CD14-positive monocyte (primary cell): ENCODE data around the gene PDZRN3. TPM values are rescaled to one million over a fixed set of nuclear protein-coding genes. Genes with fewer than 3 reads are reported as not detected.

ENCODE experiments used
- DNase-seq, 3 donors: peaks; one replicate each; pipeline ENCODE4 v3.0.0-alpha.2; 2011 to 2022
- H2AFZ ChIP-seq: 2 replicates; pipeline ENCODE4 v1.6.0; 2012; ENCODE audit warnings: mild to moderate bottlenecking, low read depth, low read length, inconsistent platforms; ENCODE audit not compliant: insufficient read depth, poor library complexity, severe bottlenecking
- H3K27ac ChIP-seq, 2 donors: 1 replicate in 1 of 2; 2 replicates in 1 of 2; pipeline ENCODE4 v1.5.1; 2012 to 2013; ENCODE audit warnings: low read length in 2 of 2, control low read depth in 1 of 2, inconsistent platforms in 1 of 2, low read depth in 1 of 2, mild to moderate bottlenecking in 1 of 2
- H3K27me3 ChIP-seq, 2 donors: one replicate each; pipeline versions ENCODE4 v1.6.0 to v1.6.1; 2011 to 2013; ENCODE audit warnings: low read length in 2 of 2; ENCODE audit not compliant: control insufficient read depth in 2 of 2, insufficient read depth in 2 of 2
- H3K36me3 ChIP-seq, 2 donors: replicated peaks in 1 of 2; 1 replicate in 1 of 2; 2 replicates in 1 of 2; pipeline versions ENCODE4 v1.5.1 to v1.6.1; 2012 to 2013; ENCODE audit warnings: low read length in 2 of 2, control low read depth in 1 of 2, inconsistent platforms in 1 of 2, mild to moderate bottlenecking in 1 of 2; ENCODE audit not compliant: insufficient read depth in 2 of 2, control insufficient read depth in 1 of 2
- H3K4me1 ChIP-seq, 2 donors: 1 replicate in 1 of 2; 2 replicates in 1 of 2; pipeline versions ENCODE4 v1.5.1 to v1.6.1; 2012 to 2013; ENCODE audit warnings: low read length in 2 of 2, control low read depth in 1 of 2, inconsistent platforms in 1 of 2, mild to moderate bottlenecking in 1 of 2, moderate library complexity in 1 of 2; ENCODE audit not compliant: insufficient read depth in 2 of 2, control insufficient read depth in 1 of 2
- H3K4me2 ChIP-seq: replicated peaks from 2 replicates; pipeline ENCODE3; 2012; ENCODE audit warnings: low read length, moderate library complexity, mild to moderate bottlenecking; ENCODE audit not compliant: poor library complexity, severe bottlenecking; ENCODE audit errors: extremely low read depth
- H3K4me3 ChIP-seq, 3 experiments: fragments of 200-600 bp in 1 of 3; sonication (generic) in 1 of 3; replicated peaks in 1 of 3; 1 replicate in 2 of 3; 2 replicates in 1 of 3; pipeline ENCODE4 v1.5.1; 2011 to 2013; ENCODE audit warnings: low read length in 3 of 3, mild to moderate bottlenecking in 3 of 3, control low read depth in 2 of 3, low read depth in 2 of 3, inconsistent platforms in 1 of 3, moderate library complexity in 1 of 3
- H3K79me2 ChIP-seq: 2 replicates; pipeline ENCODE4 v1.6.0; 2012; ENCODE audit warnings: mild to moderate bottlenecking, control low read depth, inconsistent platforms, low read length, moderate library complexity; ENCODE audit not compliant: insufficient read depth
- H3K9ac ChIP-seq: 2 replicates; pipeline ENCODE4 v1.6.0; 2017; ENCODE audit warnings: low read length, mild to moderate bottlenecking; ENCODE audit not compliant: insufficient read depth, poor library complexity, severe bottlenecking
- H3K9me3 ChIP-seq, 2 donors: replicated peaks in 1 of 2; 1 replicate in 1 of 2; 2 replicates in 1 of 2; pipeline versions ENCODE4 v1.5.1 to v1.6.1; 2012 to 2013; ENCODE audit warnings: low read length in 2 of 2, control low read depth in 1 of 2; ENCODE audit not compliant: control insufficient read depth in 1 of 2, insufficient read depth in 1 of 2
- H4K20me1 ChIP-seq: 2 replicates; pipeline ENCODE4 v1.6.0; 2012; ENCODE audit warnings: mild to moderate bottlenecking, low read length, control low read depth, moderate library complexity; ENCODE audit not compliant: insufficient read depth
- H3K27ac Mint-ChIP-seq, 7 donors: one replicate each; pipeline ENCODE4 v1.8.0; 2020; ENCODE audit warnings: mild to moderate bottlenecking in 7 of 7, mixed read lengths in 7 of 7, moderate library complexity in 6 of 7, inconsistent platforms in 2 of 7
- H3K27me3 Mint-ChIP-seq, 3 donors: one replicate each; pipeline ENCODE4 v1.8.0; 2021 to 2022; ENCODE audit warnings: low read depth in 3 of 3, mild to moderate bottlenecking in 3 of 3, mixed read lengths in 3 of 3, moderate library complexity in 3 of 3, inconsistent platforms in 1 of 3
- H3K36me3 Mint-ChIP-seq, 2 donors: one replicate each; pipeline ENCODE4 v1.8.0; 2020; ENCODE audit warnings: mixed read lengths in 2 of 2, inconsistent platforms in 1 of 2, mild to moderate bottlenecking in 1 of 2
- H3K4me1 Mint-ChIP-seq: one replicate; pipeline ENCODE4 v1.8.0; 2020; ENCODE audit warnings: mild to moderate bottlenecking, mixed read lengths
- H3K4me3 Mint-ChIP-seq, 2 donors: one replicate each; pipeline ENCODE4 v1.8.0; 2020; ENCODE audit warnings: mild to moderate bottlenecking in 2 of 2, mixed read lengths in 2 of 2, moderate library complexity in 1 of 2
- H3K9me3 Mint-ChIP-seq, 7 donors: one replicate each; pipeline ENCODE4 v1.8.0; 2020 to 2022; ENCODE audit warnings: mixed read lengths in 7 of 7, mild to moderate bottlenecking in 6 of 7, moderate library complexity in 6 of 7, inconsistent platforms in 2 of 7
- CTCF ChIP-seq: fragments of 200-600 bp; IDR thresholded peaks from one replicate; pipeline ENCODE4 v1.8.0; 2022; ENCODE audit warnings: antibody characterized with exemption, mild to moderate bottlenecking
- WGBS: methylation state at CpG from one replicate; pipeline ENCODE4 v1.1.5; 2013; ENCODE audit warnings: missing lambda C conversion rate; ENCODE audit not compliant: insufficient coverage; 5-methylcytosine and 5-hydroxymethylcytosine counted together
- intact Hi-C, 2 donors: fragments of 100-400 bp; cut with micrococcal nuclease; formaldehyde crosslinking; loops; one replicate each; pipeline versions ENCODE4 v1.15.0 to v1.15.1; 2023
- polyA plus RNA-seq, 3 donors: library from polyadenylated mRNA; depleted of rRNA in 1 of 3; unstranded in 2 of 3; stranded (reverse) in 1 of 3; fragments of 300-500 nt in 2 of 3; fragments of >200 nt in 1 of 3; fragmentation: Illumina TruSeq in 2 of 3; gene quantifications; 1 replicate in 2 of 3; 2 replicates in 1 of 3; pipeline ENCODE4 v1.2.3, GENCODE V29; 2012 to 2021

The PDZRN3 gene
- polyA plus RNA-seq, 3 donors: not detected

- Histone ChIP-seq H3K27me3 (peaks cover 15 to 22% of the 10 kb centered on the region in 2 donors), H3K4me2 (no peak overlapping the region), H3K9ac (no peak overlapping the region), H3K27ac (no peak overlapping the region), H3K79me2 (no peaks in the 10 kb centered on the region), H3K36me3 (no peaks in the 10 kb centered on the region), H2AFZ (no peak overlapping the region), H3K4me3 (no peak overlapping the region), H3K9me3 (no peaks in the 10 kb centered on the region), H4K20me1 (no peaks in the 10 kb centered on the region), H3K4me1 (no peaks in the 10 kb centered on the region)
- WGBS: 61% methylated on average over 2 of the region's 4 CpGs
- no peak for TF ChIP-seq CTCF
- intact Hi-C loops: no loop called here
- no peaks in the 10 kb centered on the region for H3K4me1 Mint-ChIP-seq
- peaks cover 0 to 3% (median 1%) of the 10 kb centered on the region in 7 donors for H3K9me3 Mint-ChIP-seq
- peaks cover 13 to 31% (median 23%) of the 10 kb centered on the region in 3 donors for H3K27me3 Mint-ChIP-seq
- H3K36me3 Mint-ChIP-seq: no peaks in the 10 kb centered on the region
- no peak overlapping the region for H3K4me3 Mint-ChIP-seq
- no peak for DNase-seq
- H3K27ac Mint-ChIP-seq: no peak overlapping the region
Observed at GRCh38 chr3:73621388-73621787, 3.4 kb downstream of the PDZRN3 start.

DNA sequence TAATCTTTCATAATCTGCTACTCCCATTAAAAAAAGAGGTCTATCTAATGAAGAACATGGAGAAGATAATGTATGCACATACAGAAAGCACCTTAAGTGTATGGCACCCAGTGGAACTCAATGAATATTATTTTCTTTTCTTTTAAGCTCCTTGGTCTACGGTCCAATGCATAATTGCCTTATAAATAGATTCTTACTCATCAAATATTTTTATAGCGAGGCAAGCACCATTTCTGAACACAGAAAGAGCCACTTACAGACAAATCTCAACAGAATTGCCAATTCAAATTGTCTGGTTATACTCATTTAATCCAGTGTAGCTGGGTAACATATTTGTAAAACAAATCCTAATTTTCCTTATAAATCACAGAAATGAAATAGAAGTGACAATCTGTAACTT lies 6.3 kb downstream of the PDZRN3 start:
- H3K9me3 ChIP-seq: no peaks in the 10 kb centered on the region
- H3K27me3 ChIP-seq: peaks cover 6 to 8% of the 10 kb centered on the region in 2 donors
- H3K4me1 Mint-ChIP-seq: no peaks in the 10 kb centered on the region
- no peak overlapping the region for H3K27ac Mint-ChIP-seq
- H3K27me3 Mint-ChIP-seq: peaks cover 3 to 12% (median 5%) of the 10 kb centered on the region in 3 donors
- no peak for TF ChIP-seq CTCF
- H3K9ac ChIP-seq: no peak overlapping the region
- no peak overlapping the region for H3K4me2 ChIP-seq
- H3K4me3 Mint-ChIP-seq: no peak overlapping the region
- H3K4me3 ChIP-seq: no peak overlapping the region
- no peak for DNase-seq
- no peak overlapping the region for H3K27ac ChIP-seq
- WGBS: 83% methylated on average over 2 of the region's 2 CpGs
- intact Hi-C loops: no loop called here
- H2AFZ ChIP-seq: no peak overlapping the region
- peaks cover 0 to 1% (median 0%) of the 10 kb centered on the region in 7 donors for H3K9me3 Mint-ChIP-seq
- H3K36me3 Mint-ChIP-seq: no peaks in the 10 kb centered on the region
- H3K36me3 ChIP-seq: no peaks in the 10 kb centered on the region
- no peaks in the 10 kb centered on the region for H3K79me2 ChIP-seq
- no peaks in the 10 kb centered on the region for H4K20me1 ChIP-seq
- no peaks in the 10 kb centered on the region for H3K4me1 ChIP-seq
